H1 (cell line): ENCODE data around the gene SPRR4.

ENCODE experiments used
- CTCF ChIP-seq, 3 experiments: IDR thresholded peaks; 1 replicate in 2 of 3; 2 replicates in 1 of 3; pipeline versions ENCODE4 v1.5.1 to v1.6.1; 2011; ENCODE audit warnings: low read length in 3 of 3, mild to moderate bottlenecking in 3 of 3, inconsistent platforms in 2 of 3, low read depth in 1 of 3, moderate library complexity in 1 of 3; ENCODE audit not compliant: insufficient read depth in 1 of 3; ENCODE audit errors: control extremely low read depth in 1 of 3
- EZH2 ChIP-seq: fragments of 200-600 bp; sonication (generic); IDR thresholded peaks from 2 replicates; pipeline ENCODE4 v1.7.1; 2012; ENCODE audit warnings: low read depth, mild to moderate bottlenecking, moderate library complexity, low read length, inconsistent platforms; ENCODE audit not compliant: severe bottlenecking
- NRF1 ChIP-seq: IDR thresholded peaks from 2 replicates; pipeline ENCODE4 v1.6.1; 2011; ENCODE audit warnings: mild to moderate bottlenecking, low read depth, low read length, improper control_type of control experiment
- POLR2A ChIP-seq, 2 experiments: IDR thresholded peaks; 1 replicate in 1 of 2; 2 replicates in 1 of 2; pipeline ENCODE4 v1.6.1; 2011; ENCODE audit warnings: low read depth in 2 of 2, low read length in 2 of 2, mild to moderate bottlenecking in 2 of 2; ENCODE audit errors: control extremely low read depth in 1 of 2
- POU5F1 ChIP-seq: IDR thresholded peaks from 2 replicates; pipeline ENCODE4 v1.6.1; 2011; ENCODE audit warnings: low read depth, mild to moderate bottlenecking, low read length, moderate library complexity
- RAD21 ChIP-seq, 2 experiments: IDR thresholded peaks in 1 of 2; conservative IDR thresholded peaks in 1 of 2; 2 replicates each; pipeline ENCODE4 v1.6.1; 2011; ENCODE audit warnings: low read depth in 2 of 2, low read length in 2 of 2, improper control_type of control experiment in 1 of 2, inconsistent platforms in 1 of 2, mild to moderate bottlenecking in 1 of 2, moderate library complexity in 1 of 2
- TAF1 ChIP-seq: IDR thresholded peaks from 2 replicates; pipeline ENCODE4 v1.6.1; 2011; ENCODE audit warnings: mild to moderate bottlenecking, low read depth, low read length
- YY1 ChIP-seq: IDR thresholded peaks from 2 replicates; pipeline ENCODE4 v1.6.1; 2011; ENCODE audit warnings: low read depth, mild to moderate bottlenecking, low read length

- TF ChIP-seq CTCF (IDR thresholded peaks at IDR 0.05; ENCODE audit: control extremely low read depth in 1 of 3, insufficient read depth in 1 of 3, low read depth in 1 of 3, low read length in 3 of 3) (no peak), POLR2A (IDR thresholded peaks at IDR 0.05; ENCODE audit: control extremely low read depth in 1 of 2, low read depth in 2 of 2, low read length in 2 of 2) (no peak), EZH2 (no peak), YY1 (no peak), POU5F1 (no peak), NRF1 (no peak), TAF1 (no peak), RAD21 (IDR thresholded peaks at IDR 0.05 in 1 of 2, conservative IDR thresholded peaks at IDR 0.05 in 1 of 2; ENCODE audit: low read depth in 2 of 2, low read length in 2 of 2) (no peak)
Measured at GRCh38 chr1:152951711-152952110, 18.7 kb upstream of the SPRR4 start.
